ENCODE measurements around the gene TRPM8.

TRPM8 gene

DNA sequence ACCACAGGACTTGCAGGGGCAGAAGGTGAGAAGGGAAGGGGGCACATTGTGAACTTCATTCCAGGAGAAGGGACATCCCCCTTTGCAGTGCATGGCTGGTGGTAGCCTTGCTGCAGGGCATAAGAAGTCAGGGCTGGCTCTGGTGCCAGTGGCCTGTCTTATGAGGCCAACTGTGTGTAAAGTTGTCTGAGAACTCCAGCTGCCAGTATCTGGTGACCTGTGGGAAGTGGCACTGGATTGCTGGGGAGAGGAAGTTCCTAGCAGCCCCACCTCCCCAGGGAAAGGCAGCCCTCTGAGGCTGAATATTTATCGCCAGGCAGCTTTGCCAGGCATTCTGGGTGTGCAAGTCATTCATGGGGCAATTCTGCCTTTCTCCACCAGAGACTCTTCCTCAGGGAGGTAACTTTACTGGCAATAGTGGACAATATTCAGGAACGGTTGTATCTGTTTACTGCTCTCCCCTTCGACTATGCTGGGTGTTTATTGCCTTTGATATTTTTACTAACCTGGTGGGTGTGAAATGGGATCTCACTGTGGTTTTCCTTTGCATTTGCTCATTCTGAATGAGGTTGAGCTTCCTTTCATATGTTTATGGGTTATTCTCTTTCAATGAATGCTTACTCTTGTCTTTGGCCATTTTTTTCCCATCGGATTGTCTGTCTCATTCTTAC lies 12.3 kb downstream of the TRPM8 start:
- H3K27me3 ChIP-seq (ENCODE audit: insufficient read depth, poor library complexity, severe bottlenecking): peaks cover 5% of the 10 kb centered on the region
- no peak for DNase-seq (ENCODE audit: low read depth in 1 of 2, low spot score in 1 of 2)
- no peak overlapping the region for H3K4me3 ChIP-seq (replicated peaks; ENCODE audit: insufficient read depth, low read length)
- TF ChIP-seq, protein P1, sequence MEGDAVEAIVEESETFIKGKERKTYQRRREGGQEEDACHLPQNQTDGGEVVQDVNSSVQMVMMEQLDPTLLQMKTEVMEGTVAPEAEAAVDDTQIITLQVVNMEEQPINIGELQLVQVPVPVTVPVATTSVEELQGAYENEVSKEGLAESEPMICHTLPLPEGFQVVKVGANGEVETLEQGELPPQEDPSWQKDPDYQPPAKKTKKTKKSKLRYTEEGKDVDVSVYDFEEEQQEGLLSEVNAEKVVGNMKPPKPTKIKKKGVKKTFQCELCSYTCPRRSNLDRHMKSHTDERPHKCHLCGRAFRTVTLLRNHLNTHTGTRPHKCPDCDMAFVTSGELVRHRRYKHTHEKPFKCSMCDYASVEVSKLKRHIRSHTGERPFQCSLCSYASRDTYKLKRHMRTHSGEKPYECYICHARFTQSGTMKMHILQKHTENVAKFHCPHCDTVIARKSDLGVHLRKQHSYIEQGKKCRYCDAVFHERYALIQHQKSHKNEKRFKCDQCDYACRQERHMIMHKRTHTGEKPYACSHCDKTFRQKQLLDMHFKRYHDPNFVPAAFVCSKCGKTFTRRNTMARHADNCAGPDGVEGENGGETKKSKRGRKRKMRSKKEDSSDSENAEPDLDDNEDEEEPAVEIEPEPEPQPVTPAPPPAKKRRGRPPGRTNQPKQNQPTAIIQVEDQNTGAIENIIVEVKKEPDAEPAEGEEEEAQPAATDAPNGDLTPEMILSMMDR (IDR thresholded peaks at IDR 0.05; ENCODE audit: insufficient read depth, low read length): no peak
- TF ChIP-seq SPI1 (IDR thresholded peaks at IDR 0.05; ENCODE audit: borderline replicate concordance, low read depth) (no peak), GABPA (IDR thresholded peaks at IDR 0.05; ENCODE audit: low read depth) (no peak), POLR2AphosphoS5 (IDR thresholded peaks at IDR 0.05; ENCODE audit: low read depth) (no peak)
- TF ChIP-seq, protein P2, sequence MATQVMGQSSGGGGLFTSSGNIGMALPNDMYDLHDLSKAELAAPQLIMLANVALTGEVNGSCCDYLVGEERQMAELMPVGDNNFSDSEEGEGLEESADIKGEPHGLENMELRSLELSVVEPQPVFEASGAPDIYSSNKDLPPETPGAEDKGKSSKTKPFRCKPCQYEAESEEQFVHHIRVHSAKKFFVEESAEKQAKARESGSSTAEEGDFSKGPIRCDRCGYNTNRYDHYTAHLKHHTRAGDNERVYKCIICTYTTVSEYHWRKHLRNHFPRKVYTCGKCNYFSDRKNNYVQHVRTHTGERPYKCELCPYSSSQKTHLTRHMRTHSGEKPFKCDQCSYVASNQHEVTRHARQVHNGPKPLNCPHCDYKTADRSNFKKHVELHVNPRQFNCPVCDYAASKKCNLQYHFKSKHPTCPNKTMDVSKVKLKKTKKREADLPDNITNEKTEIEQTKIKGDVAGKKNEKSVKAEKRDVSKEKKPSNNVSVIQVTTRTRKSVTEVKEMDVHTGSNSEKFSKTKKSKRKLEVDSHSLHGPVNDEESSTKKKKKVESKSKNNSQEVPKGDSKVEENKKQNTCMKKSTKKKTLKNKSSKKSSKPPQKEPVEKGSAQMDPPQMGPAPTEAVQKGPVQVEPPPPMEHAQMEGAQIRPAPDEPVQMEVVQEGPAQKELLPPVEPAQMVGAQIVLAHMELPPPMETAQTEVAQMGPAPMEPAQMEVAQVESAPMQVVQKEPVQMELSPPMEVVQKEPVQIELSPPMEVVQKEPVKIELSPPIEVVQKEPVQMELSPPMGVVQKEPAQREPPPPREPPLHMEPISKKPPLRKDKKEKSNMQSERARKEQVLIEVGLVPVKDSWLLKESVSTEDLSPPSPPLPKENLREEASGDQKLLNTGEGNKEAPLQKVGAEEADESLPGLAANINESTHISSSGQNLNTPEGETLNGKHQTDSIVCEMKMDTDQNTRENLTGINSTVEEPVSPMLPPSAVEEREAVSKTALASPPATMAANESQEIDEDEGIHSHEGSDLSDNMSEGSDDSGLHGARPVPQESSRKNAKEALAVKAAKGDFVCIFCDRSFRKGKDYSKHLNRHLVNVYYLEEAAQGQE (IDR thresholded peaks at IDR 0.05; ENCODE audit: insufficient replicate concordance, low read depth): no peak
- no peak overlapping the region for H3K27ac ChIP-seq (replicated peaks)

- TF ChIP-seq, protein P1 (IDR thresholded peaks at IDR 0.05; ENCODE audit: insufficient read depth, low read length): no peak
- TF ChIP-seq POLR2AphosphoS5 (IDR thresholded peaks at IDR 0.05; ENCODE audit: low read depth) (no peak), GABPA (IDR thresholded peaks at IDR 0.05; ENCODE audit: low read depth) (no peak), SPI1 (IDR thresholded peaks at IDR 0.05; ENCODE audit: borderline replicate concordance, low read depth) (no peak)
- TF ChIP-seq, protein P2 (IDR thresholded peaks at IDR 0.05; ENCODE audit: insufficient replicate concordance, low read depth): no peak
- Histone ChIP-seq H3K4me3 (replicated peaks; ENCODE audit: insufficient read depth, low read length) (no peak overlapping the region), H3K27ac (replicated peaks) (no peak overlapping the region), H3K27me3 (ENCODE audit: insufficient read depth, poor library complexity, severe bottlenecking) (peaks cover 20% of the 10 kb centered on the region)
- DNase-seq (ENCODE audit: low read depth in 1 of 2, low spot score in 1 of 2): no peak
Observed at GRCh38 chr2:233934524-233934923, 17.4 kb downstream of the TRPM8 start.

GRCh38 chr2:233935426-233935825 lies 18.3 kb downstream of the TRPM8 start:
- Histone ChIP-seq H3K27ac (replicated peaks) (no peak overlapping the region), H3K4me3 (replicated peaks; ENCODE audit: insufficient read depth, low read length) (no peak overlapping the region), H3K27me3 (ENCODE audit: insufficient read depth, poor library complexity, severe bottlenecking) (peaks cover 22% of the 10 kb centered on the region)
- DNase-seq (ENCODE audit: low read depth in 1 of 2, low spot score in 1 of 2): no peak
- no peak for TF ChIP-seq SPI1 (IDR thresholded peaks at IDR 0.05; ENCODE audit: borderline replicate concordance, low read depth)
- no peak for TF ChIP-seq GABPA (IDR thresholded peaks at IDR 0.05; ENCODE audit: low read depth)
- TF ChIP-seq, protein P2 (IDR thresholded peaks at IDR 0.05; ENCODE audit: insufficient replicate concordance, low read depth): no peak
- TF ChIP-seq, protein P1 (IDR thresholded peaks at IDR 0.05; ENCODE audit: insufficient read depth, low read length): no peak
- TF ChIP-seq POLR2AphosphoS5 (IDR thresholded peaks at IDR 0.05; ENCODE audit: low read depth): no peak

All from HL-60 (cell line).